ENCODE measurements around the gene PYDC1. TPM values are rescaled to one million over a fixed set of nuclear protein-coding genes. Genes with fewer than 3 reads are reported as not detected.

PYDC1 gene
- total RNA-seq, 1 experiment from 2014 or later = 1.9 TPM

DNA sequence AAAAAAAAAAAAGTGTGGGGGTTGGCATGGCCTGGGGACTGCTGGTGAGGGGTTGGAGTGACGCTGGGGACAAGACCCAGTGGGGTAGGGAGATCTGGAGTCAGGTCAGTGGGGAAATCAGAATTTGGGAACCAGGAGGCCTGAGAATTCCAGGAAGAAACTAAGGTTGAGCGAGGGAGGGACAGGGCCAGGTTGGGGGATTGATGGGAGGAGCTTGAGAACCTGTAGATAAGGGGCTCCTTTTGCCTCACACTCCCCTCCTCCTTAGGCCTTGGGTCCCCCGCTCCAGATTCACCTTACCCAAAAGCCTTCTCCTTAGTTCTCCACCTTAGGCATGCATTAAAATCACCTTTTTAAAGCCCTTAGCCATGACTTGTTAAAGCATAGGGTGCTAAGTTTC lies 8.3 kb upstream of the PYDC1 start:
- no peak overlapping the region for H3K4me3 Mint-ChIP-seq
- no peaks in the 10 kb centered on the region for H3K36me3 Mint-ChIP-seq
- CTCF ChIA-PET = no interaction called here
- peaks cover 3% of the 10 kb centered on the region for H3K4me1 Mint-ChIP-seq
- H3K27ac Mint-ChIP-seq = no peak overlapping the region
- peaks cover 14% of the 10 kb centered on the region for H3K27me3 Mint-ChIP-seq (ENCODE audit: low read depth)
- TF ChIP-seq ZNF138 (CRISPR knock-in tag; conservative IDR thresholded peaks at IDR 0.05) = no peak
- no peak for TF ChIP-seq KAT7 (CRISPR knock-in tag; IDR thresholded peaks at IDR 0.05; ENCODE audit: borderline replicate concordance)
- TF ChIP-seq, protein P1, sequence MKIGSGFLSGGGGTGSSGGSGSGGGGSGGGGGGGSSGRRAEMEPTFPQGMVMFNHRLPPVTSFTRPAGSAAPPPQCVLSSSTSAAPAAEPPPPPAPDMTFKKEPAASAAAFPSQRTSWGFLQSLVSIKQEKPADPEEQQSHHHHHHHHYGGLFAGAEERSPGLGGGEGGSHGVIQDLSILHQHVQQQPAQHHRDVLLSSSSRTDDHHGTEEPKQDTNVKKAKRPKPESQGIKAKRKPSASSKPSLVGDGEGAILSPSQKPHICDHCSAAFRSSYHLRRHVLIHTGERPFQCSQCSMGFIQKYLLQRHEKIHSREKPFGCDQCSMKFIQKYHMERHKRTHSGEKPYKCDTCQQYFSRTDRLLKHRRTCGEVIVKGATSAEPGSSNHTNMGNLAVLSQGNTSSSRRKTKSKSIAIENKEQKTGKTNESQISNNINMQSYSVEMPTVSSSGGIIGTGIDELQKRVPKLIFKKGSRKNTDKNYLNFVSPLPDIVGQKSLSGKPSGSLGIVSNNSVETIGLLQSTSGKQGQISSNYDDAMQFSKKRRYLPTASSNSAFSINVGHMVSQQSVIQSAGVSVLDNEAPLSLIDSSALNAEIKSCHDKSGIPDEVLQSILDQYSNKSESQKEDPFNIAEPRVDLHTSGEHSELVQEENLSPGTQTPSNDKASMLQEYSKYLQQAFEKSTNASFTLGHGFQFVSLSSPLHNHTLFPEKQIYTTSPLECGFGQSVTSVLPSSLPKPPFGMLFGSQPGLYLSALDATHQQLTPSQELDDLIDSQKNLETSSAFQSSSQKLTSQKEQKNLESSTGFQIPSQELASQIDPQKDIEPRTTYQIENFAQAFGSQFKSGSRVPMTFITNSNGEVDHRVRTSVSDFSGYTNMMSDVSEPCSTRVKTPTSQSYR (CRISPR knock-in tag; IDR thresholded peaks at IDR 0.05) = no peak
- TF ChIP-seq, protein P2, sequence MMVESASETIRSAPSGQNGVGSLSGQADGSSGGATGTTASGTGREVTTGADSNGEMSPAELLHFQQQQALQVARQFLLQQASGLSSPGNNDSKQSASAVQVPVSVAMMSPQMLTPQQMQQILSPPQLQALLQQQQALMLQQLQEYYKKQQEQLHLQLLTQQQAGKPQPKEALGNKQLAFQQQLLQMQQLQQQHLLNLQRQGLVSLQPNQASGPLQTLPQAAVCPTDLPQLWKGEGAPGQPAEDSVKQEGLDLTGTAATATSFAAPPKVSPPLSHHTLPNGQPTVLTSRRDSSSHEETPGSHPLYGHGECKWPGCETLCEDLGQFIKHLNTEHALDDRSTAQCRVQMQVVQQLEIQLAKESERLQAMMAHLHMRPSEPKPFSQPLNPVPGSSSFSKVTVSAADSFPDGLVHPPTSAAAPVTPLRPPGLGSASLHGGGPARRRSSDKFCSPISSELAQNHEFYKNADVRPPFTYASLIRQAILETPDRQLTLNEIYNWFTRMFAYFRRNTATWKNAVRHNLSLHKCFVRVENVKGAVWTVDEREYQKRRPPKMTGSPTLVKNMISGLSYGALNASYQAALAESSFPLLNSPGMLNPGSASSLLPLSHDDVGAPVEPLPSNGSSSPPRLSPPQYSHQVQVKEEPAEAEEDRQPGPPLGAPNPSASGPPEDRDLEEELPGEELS (CRISPR knock-in tag; IDR thresholded peaks at IDR 0.05) = no peak
- TF ChIP-seq ETV6 (CRISPR knock-in tag; IDR thresholded peaks at IDR 0.05) = no peak
- TF ChIP-seq TEAD4 (CRISPR knock-in tag; IDR thresholded peaks at IDR 0.05) = no peak
- no peak for TF ChIP-seq SP1 (CRISPR knock-in tag; conservative IDR thresholded peaks at IDR 0.05)
- TF ChIP-seq, protein P3, sequence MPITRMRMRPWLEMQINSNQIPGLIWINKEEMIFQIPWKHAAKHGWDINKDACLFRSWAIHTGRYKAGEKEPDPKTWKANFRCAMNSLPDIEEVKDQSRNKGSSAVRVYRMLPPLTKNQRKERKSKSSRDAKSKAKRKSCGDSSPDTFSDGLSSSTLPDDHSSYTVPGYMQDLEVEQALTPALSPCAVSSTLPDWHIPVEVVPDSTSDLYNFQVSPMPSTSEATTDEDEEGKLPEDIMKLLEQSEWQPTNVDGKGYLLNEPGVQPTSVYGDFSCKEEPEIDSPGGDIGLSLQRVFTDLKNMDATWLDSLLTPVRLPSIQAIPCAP (CRISPR knock-in tag; IDR thresholded peaks at IDR 0.05) = no peak
- TF ChIP-seq, protein P4, sequence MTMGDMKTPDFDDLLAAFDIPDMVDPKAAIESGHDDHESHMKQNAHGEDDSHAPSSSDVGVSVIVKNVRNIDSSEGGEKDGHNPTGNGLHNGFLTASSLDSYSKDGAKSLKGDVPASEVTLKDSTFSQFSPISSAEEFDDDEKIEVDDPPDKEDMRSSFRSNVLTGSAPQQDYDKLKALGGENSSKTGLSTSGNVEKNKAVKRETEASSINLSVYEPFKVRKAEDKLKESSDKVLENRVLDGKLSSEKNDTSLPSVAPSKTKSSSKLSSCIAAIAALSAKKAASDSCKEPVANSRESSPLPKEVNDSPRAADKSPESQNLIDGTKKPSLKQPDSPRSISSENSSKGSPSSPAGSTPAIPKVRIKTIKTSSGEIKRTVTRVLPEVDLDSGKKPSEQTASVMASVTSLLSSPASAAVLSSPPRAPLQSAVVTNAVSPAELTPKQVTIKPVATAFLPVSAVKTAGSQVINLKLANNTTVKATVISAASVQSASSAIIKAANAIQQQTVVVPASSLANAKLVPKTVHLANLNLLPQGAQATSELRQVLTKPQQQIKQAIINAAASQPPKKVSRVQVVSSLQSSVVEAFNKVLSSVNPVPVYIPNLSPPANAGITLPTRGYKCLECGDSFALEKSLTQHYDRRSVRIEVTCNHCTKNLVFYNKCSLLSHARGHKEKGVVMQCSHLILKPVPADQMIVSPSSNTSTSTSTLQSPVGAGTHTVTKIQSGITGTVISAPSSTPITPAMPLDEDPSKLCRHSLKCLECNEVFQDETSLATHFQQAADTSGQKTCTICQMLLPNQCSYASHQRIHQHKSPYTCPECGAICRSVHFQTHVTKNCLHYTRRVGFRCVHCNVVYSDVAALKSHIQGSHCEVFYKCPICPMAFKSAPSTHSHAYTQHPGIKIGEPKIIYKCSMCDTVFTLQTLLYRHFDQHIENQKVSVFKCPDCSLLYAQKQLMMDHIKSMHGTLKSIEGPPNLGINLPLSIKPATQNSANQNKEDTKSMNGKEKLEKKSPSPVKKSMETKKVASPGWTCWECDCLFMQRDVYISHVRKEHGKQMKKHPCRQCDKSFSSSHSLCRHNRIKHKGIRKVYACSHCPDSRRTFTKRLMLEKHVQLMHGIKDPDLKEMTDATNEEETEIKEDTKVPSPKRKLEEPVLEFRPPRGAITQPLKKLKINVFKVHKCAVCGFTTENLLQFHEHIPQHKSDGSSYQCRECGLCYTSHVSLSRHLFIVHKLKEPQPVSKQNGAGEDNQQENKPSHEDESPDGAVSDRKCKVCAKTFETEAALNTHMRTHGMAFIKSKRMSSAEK (CRISPR knock-in tag; IDR thresholded peaks at IDR 0.05; ENCODE audit: borderline replicate concordance) = no peak
- TF ChIP-seq ZNF423 (CRISPR knock-in tag; IDR thresholded peaks at IDR 0.05) = no peak
- TF ChIP-seq CREM (CRISPR knock-in tag; IDR thresholded peaks at IDR 0.05) = no peak
- TF ChIP-seq, protein P5, sequence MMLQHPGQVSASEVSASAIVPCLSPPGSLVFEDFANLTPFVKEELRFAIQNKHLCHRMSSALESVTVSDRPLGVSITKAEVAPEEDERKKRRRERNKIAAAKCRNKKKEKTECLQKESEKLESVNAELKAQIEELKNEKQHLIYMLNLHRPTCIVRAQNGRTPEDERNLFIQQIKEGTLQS (CRISPR knock-in tag; conservative IDR thresholded peaks at IDR 0.05) = no peak
- TF ChIP-seq PRRX2 (CRISPR knock-in tag; IDR thresholded peaks at IDR 0.05) = no peak
- TF ChIP-seq JAZF1 (CRISPR knock-in tag; IDR thresholded peaks at IDR 0.05) = no peak
- no peak for TF ChIP-seq ZNF396 (CRISPR knock-in tag; IDR thresholded peaks at IDR 0.05; ENCODE audit: borderline replicate concordance)
- TF ChIP-seq, protein P6, sequence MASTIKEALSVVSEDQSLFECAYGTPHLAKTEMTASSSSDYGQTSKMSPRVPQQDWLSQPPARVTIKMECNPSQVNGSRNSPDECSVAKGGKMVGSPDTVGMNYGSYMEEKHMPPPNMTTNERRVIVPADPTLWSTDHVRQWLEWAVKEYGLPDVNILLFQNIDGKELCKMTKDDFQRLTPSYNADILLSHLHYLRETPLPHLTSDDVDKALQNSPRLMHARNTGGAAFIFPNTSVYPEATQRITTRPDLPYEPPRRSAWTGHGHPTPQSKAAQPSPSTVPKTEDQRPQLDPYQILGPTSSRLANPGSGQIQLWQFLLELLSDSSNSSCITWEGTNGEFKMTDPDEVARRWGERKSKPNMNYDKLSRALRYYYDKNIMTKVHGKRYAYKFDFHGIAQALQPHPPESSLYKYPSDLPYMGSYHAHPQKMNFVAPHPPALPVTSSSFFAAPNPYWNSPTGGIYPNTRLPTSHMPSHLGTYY (CRISPR knock-in tag; IDR thresholded peaks at IDR 0.05) = no peak
- TF ChIP-seq MXD4 (CRISPR knock-in tag; IDR thresholded peaks at IDR 0.05; ENCODE audit: borderline replicate concordance) = no peak
- no peak for TF ChIP-seq NR1H2 (CRISPR knock-in tag; IDR thresholded peaks at IDR 0.05)
- TF ChIP-seq, protein P7, sequence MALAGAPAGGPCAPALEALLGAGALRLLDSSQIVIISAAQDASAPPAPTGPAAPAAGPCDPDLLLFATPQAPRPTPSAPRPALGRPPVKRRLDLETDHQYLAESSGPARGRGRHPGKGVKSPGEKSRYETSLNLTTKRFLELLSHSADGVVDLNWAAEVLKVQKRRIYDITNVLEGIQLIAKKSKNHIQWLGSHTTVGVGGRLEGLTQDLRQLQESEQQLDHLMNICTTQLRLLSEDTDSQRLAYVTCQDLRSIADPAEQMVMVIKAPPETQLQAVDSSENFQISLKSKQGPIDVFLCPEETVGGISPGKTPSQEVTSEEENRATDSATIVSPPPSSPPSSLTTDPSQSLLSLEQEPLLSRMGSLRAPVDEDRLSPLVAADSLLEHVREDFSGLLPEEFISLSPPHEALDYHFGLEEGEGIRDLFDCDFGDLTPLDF (CRISPR knock-in tag; IDR thresholded peaks at IDR 0.05) = no peak
- TF ChIP-seq, protein P8, sequence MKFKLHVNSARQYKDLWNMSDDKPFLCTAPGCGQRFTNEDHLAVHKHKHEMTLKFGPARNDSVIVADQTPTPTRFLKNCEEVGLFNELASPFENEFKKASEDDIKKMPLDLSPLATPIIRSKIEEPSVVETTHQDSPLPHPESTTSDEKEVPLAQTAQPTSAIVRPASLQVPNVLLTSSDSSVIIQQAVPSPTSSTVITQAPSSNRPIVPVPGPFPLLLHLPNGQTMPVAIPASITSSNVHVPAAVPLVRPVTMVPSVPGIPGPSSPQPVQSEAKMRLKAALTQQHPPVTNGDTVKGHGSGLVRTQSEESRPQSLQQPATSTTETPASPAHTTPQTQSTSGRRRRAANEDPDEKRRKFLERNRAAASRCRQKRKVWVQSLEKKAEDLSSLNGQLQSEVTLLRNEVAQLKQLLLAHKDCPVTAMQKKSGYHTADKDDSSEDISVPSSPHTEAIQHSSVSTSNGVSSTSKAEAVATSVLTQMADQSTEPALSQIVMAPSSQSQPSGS (CRISPR knock-in tag; IDR thresholded peaks at IDR 0.05; ENCODE audit: borderline replicate concordance, low read depth) = no peak
- ATAC-seq (no peak), DNase-seq (ENCODE audit: low spot score) (no peak)
- POLR2A ChIA-PET = no interaction called here
- H3K9me3 Mint-ChIP-seq = no peaks in the 10 kb centered on the region

Measured in WTC11 (cell line).